T follicular helper cell (primary cell): ENCODE measurements around the gene GLRX5.

Experiments used
- DNase-seq: peaks from one replicate; pipeline ENCODE4 v3.0.0-alpha.2; 2020; ENCODE audit warnings: low read depth

Gene GLRX5

DNA sequence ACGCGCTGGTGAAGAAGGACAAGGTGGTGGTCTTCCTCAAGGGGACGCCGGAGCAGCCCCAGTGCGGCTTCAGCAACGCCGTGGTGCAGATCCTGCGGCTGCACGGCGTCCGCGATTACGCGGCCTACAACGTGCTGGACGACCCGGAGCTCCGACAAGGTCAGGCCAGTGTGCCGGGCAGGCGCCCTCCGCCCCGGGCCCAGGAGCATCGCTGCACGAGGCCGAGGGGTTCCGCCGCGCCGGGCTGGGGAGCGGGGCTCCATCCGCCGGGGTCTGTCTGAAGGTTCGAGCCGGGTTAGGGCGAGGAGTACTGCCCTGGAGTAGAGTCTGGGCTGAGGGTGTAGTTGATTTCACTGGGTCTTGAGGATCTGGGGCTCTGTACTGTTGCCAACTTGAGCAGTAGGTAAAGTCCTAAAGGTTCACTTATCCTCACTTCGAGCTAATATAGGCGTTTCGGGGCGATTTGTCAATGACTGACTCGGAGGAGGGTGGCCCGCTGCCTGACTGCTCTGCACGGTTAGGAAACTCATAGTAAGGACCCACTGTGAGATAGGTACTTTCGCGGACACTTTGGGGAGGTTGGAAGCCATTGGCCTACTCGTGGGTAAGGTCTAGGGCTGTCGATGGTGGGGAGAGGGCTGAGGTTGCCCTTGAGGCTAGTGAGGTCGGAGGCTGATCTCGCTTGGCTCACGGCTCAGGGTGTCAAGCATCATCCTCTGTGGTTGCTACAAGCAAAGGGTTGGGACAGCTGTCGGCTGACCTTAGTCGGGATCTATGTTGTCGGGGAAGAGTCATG is 574 bp downstream of the GLRX5 start:
- DNase-seq: no peak

DNA sequence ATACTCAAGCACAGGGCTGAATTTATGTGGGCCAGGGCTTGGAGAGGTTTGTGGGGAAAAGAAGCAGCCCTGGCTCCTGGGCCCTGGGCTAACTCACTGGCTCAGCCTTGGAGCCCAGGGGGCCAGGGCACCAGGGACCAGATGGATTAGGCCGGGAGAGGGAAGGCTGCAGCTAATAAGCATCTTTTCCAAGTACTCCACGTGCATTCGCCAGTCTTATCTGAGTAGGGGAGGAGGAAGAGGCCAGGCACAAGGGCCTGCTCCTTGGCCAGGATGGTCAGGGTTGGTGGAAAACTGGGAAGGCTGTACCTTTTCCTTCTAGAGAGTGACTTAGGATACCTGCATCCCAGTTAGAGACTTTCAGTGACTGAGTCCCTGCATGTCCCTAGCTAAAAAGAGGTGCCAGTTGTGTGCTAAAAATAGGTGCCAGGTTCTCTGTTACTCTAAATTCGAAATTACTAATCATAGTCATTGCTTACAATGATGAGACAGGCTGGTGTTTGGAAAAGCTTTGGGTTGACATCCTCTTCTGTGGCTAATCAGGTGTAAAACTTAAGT is 1.3 kb downstream of the GLRX5 start:
- DNase-seq: no peak

GRCh38 chr14:95536671-95537070 is 1.8 kb downstream of the GLRX5 start:
- no peak for DNase-seq

DNA sequence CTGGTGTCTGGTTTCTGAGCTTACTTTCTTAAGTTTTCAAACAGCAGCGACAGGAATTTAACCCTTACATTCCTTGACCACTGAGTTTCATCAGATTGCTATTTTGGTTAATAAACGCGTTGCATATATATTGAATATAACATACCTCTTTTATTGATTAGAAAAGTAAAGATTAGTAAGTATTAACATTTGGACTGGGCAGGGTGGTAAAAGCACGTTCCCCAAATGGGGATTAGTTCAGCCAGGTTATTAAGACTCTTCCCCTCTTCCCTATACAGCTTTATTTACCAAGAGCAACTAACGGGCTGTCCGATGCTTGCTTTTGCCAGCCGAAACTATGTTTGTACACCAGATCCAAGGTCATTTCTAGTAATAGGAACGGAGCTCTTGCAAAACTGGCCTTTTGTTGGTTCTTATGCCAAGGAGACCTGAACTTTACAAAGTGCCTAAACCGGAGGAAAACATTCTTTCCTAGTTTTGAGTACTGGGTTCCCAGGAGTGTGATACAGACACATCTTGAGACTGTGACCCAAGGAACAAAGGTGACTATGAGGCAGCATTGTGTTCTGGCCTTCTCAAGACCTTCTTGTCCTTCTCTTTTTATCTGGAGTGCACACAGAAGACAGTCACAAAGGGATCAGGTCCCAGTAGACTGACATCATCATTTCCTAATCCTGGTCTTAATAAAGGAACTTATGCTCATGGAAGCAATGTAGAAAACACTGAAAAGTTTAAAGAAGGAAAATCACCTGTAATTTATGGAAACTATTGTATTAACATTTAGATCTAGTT is 2.6 kb downstream of the GLRX5 start:
- no peak for DNase-seq

DNA sequence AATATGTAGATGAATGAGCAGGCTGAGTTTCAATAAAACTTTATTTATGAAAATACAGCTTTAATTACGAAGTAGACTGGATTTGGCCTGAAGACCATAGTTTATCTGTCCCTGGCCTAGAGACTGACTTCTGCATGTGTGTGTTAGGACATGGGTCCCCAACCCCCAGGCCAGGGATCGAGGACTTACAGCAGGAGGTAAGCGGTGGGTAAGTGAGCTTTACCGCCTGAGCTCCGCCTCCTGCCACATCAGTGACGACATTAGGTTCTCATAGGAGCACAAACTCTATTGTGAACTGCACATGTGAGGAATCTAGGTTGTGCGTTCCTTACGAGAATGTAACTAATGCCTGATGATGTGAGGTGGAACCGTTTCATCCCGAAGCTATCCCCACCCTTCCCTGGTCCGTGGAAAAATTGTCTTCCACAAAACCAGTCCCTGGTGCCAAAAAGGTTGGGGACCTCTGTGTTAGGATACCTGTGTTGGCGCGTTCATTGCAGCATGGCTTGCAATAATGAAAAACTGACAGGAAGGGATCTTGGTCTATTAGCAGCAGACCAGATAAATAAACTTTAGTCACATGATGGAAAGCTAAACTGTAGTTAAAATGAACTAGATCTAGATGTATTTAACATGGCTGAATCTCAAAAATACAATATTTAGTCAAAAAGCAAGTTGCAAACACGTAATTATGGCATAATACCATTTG is 4.1 kb downstream of the GLRX5 start:
- no peak for DNase-seq

DNA sequence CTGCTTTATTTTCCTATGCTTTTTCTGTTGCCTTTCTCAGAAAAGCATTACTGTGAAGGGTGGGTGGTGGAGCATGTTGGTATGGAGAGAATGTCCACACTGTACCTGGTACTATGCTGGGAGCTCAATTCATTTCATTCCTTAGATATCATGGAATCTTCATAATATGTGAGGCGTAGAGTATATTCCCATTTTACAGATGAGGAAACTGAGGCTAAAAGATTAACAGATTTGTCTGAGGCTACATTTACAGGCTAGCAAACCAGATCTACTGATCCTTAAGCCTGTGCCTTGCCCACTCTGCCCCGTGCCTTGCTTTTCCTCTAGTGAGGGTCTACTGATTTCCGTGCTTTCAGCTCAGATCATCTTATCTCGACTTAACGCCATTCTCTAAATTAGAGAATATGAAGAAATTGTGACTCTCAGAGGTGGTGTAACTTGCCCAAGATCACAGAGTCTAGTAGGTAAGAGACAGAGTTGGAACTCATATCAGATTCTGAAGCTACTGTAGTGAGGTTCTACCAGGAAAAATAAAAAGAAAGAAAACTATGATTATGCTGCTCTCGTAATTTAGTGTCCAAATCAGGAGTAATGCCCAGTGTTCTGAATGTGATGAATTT is 5.5 kb downstream of the GLRX5 start:
- no peak for DNase-seq

GRCh38 chr14:95541346-95541745 is 6.5 kb downstream of the GLRX5 start:
- no peak for DNase-seq

DNA sequence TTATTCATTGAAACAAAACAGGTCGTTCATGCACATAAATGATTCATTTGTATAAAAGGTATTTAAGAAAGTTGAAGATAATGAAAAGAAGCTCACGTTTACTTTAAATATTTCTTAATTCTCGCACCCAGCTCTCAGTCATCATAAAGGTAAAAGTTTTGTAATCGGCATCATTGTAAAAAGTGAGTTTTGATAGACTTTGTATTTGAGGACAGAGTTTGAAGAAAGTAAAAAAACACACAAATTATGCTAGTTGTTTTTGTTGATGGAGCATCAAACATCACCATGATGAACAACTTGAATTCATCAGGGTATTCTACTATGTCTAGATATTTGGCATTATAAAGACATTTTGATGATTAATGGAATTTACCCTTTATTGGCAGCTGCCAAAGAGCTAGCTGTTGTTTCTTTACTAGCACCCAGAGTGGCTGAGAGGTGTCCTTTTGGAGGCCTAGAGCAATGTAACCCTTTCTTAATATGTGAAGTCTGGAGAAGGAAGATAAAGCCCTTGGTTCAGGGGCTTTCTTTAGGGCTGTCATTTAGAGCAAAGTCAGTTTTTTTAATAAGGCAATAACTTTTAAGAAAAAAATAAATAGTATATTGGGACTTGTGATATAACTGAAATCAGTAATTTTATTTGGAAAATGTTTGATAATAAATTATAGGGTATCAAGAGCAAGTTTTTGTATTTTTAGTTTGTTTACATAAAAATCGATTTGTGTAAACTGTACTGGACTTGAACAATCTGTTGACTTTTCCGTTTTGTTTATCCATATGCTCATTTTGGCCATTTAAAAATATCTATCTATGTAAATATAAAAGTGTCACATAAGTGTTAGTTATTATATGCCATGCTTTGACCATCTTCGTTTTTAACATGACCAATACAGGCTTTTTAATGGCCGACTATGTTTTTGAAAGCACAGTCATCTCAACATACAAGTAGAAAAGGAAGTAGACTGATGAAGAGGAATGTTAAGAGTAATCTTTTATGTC is 7.4 kb downstream of the GLRX5 start:
- DNase-seq: no peak

- no peak for DNase-seq
These were observed 8.2 kb downstream of the GLRX5 start for GRCh38 chr14:95543021-95543420.

DNA sequence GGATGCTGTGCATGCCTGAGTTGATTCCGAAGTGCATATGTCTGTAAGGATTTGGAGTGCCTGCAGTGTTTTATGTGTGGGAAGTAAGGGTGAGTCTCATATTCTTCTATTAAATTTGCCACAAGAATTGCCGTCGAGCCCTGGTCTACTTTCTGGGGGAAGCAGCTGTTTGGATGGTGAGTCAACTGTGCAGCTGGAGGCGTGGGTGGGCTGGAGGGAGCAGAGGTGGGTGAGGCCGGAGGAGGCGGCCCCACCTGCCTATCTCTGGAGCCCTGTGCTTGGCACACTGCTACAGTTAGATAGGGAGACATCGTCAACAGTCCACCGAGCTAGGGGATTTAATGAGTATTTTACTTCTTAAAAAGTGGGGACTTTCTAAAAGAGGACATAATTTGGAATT is 9.7 kb downstream of the GLRX5 start:
- DNase-seq: no peak

GRCh38 chr14:95545515-95546168 is 10.8 kb downstream of the GLRX5 start:
- DNase-seq: no peak

GRCh38 chr14:95547272-95547625 is 12.4 kb downstream of the GLRX5 start:
- DNase-seq: no peak

- no peak for DNase-seq
These were observed 12.9 kb downstream of the GLRX5 start for GRCh38 chr14:95547626-95548327.

DNA sequence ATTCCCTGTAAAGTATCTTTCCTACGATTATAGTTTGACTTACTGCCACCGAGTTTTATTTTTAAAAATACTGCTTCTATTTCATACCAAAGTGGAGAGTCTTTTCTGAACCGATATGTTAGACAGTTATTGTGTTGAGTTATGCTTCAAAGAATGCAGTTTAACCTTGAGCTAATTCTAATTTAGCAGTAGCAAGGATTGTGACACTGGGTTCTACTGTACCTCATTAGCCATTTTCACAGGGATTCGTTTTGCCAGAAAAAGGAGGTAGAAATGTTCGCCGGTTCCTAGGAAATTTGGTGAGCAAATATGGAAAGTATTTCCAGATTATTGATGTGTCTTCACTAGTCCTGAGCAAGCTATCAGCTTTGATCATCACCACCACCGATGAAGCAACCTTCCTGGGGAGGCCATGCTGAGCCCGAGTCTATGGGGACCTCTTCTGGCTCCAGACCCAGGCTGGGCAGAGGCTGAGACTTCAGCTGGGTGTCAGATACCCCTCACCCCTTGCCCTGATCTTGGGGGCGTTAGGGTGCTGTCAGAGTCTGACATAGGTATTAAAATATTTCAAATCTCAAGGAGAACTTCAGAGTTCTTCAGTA is 13.6 kb downstream of the GLRX5 start:
- no peak for DNase-seq

- DNase-seq: no peak
These were observed 15.1 kb downstream of the GLRX5 start for GRCh38 chr14:95549656-95550585.

- no peak for DNase-seq
These were observed 16.6 kb downstream of the GLRX5 start for GRCh38 chr14:95551435-95551834.

DNA sequence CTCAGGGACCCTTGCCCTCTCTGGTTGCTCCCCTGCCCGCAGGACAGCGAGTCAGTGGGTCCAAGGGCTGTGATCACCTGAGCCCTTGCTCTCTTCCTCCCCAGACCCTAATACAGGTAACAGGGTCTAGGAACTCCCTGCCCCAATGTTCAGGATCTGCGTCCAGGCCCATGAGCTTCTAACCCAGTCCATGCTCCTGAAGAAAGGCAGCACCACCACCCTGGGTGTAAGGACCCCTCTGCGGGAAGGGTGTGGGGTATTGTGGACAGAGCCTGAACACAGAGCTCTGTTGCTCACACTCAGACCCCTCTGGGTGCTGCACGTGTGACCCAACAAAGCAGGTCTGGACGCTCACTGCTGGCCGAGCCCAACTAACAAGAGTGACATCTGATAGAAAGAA is 18.3 kb downstream of the GLRX5 start:
- DNase-seq: no peak

DNA sequence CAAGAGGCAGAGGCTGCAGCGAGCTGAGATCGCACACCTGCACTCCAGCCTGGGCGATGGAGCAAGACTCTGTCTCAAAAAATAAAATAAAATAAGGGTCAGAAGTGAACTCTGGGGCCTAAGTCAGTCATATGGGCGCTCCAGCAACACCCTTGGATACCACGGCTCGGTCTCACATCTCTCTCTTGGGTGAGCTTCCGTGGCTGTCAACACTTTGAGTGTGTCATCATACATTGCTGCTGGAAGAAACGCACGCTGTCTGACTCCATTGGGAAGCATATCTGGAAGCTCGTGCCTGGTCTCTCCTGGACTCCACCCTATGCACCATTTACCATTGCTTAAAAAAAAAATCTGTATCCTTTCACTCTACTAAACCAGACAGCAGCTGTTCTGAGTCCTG is 20.2 kb downstream of the GLRX5 start:
- no peak for DNase-seq
